Osteocyte (in vitro differentiated cells): ENCODE data around the gene LIX1. TPM values are rescaled to one million over a fixed set of nuclear protein-coding genes. Genes with fewer than 3 reads are reported as not detected.

Experiments used
- DNase-seq: peaks from one replicate; pipeline ENCODE4 v3.0.0; 2021; ENCODE audit warnings: mixed read lengths; ENCODE audit not compliant: unreplicated experiment; ENCODE audit errors: extremely low spot score
- H3K27ac Mint-ChIP-seq: one replicate; pipeline ENCODE4 v1.8.0; 2021; ENCODE audit warnings: mild to moderate bottlenecking, mixed read lengths; ENCODE audit not compliant: unreplicated experiment
- H3K27me3 Mint-ChIP-seq: one replicate; pipeline ENCODE4 v1.8.0; 2021; ENCODE audit warnings: mixed read lengths; ENCODE audit not compliant: unreplicated experiment
- H3K36me3 Mint-ChIP-seq: one replicate; pipeline ENCODE4 v1.8.0; 2021; ENCODE audit warnings: mixed read lengths; ENCODE audit not compliant: unreplicated experiment
- H3K4me1 Mint-ChIP-seq: one replicate; pipeline ENCODE4 v1.8.0; 2021; ENCODE audit warnings: mixed read lengths; ENCODE audit not compliant: unreplicated experiment
- H3K4me3 Mint-ChIP-seq: one replicate; pipeline ENCODE4 v1.8.0; 2021; ENCODE audit warnings: mild to moderate bottlenecking, moderate library complexity, mixed read lengths; ENCODE audit not compliant: unreplicated experiment
- H3K9me3 Mint-ChIP-seq: one replicate; pipeline ENCODE4 v1.8.0; 2021; ENCODE audit warnings: mixed read lengths; ENCODE audit not compliant: unreplicated experiment
- total RNA-seq: library from RNA; stranded (reverse); gene quantifications from 2 replicates; pipeline ENCODE4 v1.2.1, GENCODE V29; 2021
- TF ChIP-seq, protein P1 (sequence below): fragments of 200-600 bp; sonication (generic); IDR thresholded peaks from 2 replicates; pipeline ENCODE4 v1.5.0; 2021; ENCODE audit warnings: antibody characterized with exemption, mild to moderate bottlenecking, moderate library complexity

The LIX1 gene
- total RNA-seq, 1 donor from 2014 or later = 0.48 TPM

DNA sequence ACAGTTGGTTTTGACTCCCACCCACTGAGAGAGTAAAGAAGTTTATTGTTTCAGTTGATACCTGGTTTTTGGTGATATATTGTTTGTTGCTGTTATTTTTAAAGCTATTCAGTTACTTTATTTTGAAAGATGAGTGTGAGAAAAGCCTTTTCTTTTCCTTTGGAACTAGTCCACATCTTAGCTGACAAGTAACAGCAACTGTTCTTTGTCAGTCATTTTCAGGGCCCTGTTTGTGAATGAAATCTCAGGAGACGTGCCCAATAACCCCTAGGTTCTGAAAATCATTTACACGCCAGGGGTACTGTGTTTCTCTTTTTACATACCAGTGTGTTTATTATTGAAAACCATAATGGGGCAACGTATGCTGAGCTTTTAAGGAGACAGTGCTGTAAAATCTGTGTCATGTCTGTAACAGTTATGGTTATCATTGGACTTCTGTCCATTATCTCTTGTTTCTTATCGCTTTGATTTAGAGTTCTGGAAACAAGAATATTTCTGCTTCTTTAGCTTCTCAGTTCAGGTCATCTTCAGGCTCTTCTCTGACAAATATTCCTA, 75.0 kb downstream of the LIX1 start:
- DNase-seq = no peak
- Mint-ChIP-seq H3K36me3 (no peaks in the 10 kb centered on the region), H3K4me3 (no peak overlapping the region), H3K27ac (peak overlapping the region; percentile 31), H3K9me3 (no peaks in the 10 kb centered on the region), H3K4me1 (peaks cover 13% of the 10 kb centered on the region), H3K27me3 (no peaks in the 10 kb centered on the region)
- TF ChIP-seq, protein P1, sequence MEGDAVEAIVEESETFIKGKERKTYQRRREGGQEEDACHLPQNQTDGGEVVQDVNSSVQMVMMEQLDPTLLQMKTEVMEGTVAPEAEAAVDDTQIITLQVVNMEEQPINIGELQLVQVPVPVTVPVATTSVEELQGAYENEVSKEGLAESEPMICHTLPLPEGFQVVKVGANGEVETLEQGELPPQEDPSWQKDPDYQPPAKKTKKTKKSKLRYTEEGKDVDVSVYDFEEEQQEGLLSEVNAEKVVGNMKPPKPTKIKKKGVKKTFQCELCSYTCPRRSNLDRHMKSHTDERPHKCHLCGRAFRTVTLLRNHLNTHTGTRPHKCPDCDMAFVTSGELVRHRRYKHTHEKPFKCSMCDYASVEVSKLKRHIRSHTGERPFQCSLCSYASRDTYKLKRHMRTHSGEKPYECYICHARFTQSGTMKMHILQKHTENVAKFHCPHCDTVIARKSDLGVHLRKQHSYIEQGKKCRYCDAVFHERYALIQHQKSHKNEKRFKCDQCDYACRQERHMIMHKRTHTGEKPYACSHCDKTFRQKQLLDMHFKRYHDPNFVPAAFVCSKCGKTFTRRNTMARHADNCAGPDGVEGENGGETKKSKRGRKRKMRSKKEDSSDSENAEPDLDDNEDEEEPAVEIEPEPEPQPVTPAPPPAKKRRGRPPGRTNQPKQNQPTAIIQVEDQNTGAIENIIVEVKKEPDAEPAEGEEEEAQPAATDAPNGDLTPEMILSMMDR = no peak

DNA sequence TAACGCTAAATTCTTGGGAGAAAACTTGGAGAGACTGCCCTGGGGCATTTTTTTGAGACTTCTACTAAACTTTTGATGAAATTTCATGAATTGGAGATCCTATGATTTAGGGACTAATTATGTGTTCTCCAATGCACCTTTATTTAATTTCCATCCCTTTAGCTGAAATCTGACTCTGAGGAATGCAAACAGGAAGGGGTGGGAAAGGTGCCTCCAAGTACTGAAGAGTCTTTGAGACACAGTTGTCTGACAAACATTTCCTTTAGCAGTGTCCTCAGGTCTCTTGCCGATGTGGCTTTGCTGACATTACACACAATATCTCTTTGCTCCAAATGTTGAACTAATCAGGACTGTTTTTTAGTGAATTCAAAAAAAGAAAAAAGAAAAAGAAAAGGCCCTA, 76.9 kb downstream of the LIX1 start:
- no peak for DNase-seq
- TF ChIP-seq, protein P1 = no peak
- H3K27me3 Mint-ChIP-seq = no peaks in the 10 kb centered on the region
- no peaks in the 10 kb centered on the region for H3K9me3 Mint-ChIP-seq
- H3K4me3 Mint-ChIP-seq = no peak overlapping the region
- no peak overlapping the region for H3K27ac Mint-ChIP-seq
- peaks cover 15% of the 10 kb centered on the region for H3K4me1 Mint-ChIP-seq
- H3K36me3 Mint-ChIP-seq = no peaks in the 10 kb centered on the region

DNA sequence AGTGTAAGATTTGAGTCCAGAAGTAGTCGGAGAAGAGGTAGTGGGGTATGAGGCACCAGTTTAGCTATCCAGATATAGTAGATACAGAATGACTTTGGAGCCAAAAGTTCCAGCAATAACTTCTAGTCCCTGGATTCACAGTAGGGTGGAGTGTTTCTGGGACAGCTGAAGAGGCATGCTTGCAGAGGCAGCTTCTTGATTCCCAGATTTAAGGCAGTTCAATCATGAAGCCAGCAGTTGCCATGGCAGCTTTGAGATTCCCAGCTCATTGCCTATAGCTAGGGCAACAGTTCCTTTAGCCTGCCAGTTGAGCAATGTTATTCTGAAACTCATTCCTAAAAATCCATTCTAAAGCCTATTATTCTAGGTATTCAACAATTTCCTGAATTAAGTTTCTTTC, 79.2 kb downstream of the LIX1 start:
- TF ChIP-seq, protein P1 = no peak
- Mint-ChIP-seq H3K4me1 (peaks cover 15% of the 10 kb centered on the region), H3K36me3 (no peaks in the 10 kb centered on the region), H3K9me3 (peaks cover 7% of the 10 kb centered on the region), H3K27me3 (peaks cover 10% of the 10 kb centered on the region), H3K27ac (no peak overlapping the region), H3K4me3 (no peak overlapping the region)
- DNase-seq = no peak

DNA sequence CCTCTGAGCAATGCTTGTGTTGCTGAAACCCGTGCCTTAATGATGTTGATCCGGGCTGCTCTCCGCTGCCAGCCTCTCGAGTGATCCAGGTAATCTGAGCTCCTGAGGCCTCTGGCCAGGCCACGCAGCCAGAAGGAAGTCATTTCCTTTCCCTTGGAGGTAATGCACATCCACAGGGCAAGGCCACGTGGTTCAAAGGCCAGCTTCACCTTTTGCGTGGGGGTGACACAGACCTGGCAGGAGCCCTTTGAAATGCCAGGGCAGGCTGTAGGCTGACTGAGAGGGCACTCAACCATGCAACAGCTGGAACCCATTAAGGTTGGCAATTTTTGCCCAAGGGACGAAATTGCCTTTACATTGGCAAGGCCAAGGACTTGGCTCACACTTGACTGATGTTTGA, 80.4 kb downstream of the LIX1 start:
- Mint-ChIP-seq H3K27ac (no peak overlapping the region), H3K4me3 (no peak overlapping the region), H3K9me3 (peaks cover 9% of the 10 kb centered on the region), H3K4me1 (peaks cover 8% of the 10 kb centered on the region), H3K36me3 (no peaks in the 10 kb centered on the region), H3K27me3 (peaks cover 18% of the 10 kb centered on the region)
- no peak for DNase-seq
- TF ChIP-seq, protein P1 = no peak

DNA sequence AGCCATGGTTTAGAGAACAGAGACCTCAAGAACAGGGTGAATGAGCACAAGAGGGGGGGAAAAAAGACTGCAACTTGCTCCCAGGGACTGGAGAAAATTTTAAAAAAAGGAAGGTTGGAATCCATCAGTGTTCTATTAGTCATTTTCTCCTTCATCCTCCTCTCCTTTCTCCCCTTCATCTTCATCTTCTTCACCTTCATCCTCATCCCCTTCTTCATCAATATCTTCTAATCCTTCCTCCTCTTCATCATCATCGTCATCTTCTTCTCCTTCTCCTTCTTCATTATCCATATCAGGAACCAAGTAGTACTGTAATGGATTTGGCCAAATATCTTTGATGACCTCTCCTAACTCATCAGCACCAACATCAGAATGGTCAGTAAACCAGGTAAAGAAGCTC, 86.1 kb downstream of the LIX1 start:
- peaks cover 23% of the 10 kb centered on the region for H3K9me3 Mint-ChIP-seq
- H3K4me1 Mint-ChIP-seq = peaks cover 2% of the 10 kb centered on the region

More for the DNA sequence above, 86.1 kb downstream of the LIX1 start:
- Mint-ChIP-seq H3K27me3 (peaks cover 54% of the 10 kb centered on the region), H3K4me3 (no peak overlapping the region), H3K27ac (no peak overlapping the region), H3K36me3 (no peaks in the 10 kb centered on the region)
- no peak for DNase-seq
- TF ChIP-seq, protein P1 = no peak
